IMR-90 (cell line): ENCODE measurements around the gene FAM241A. TPM values are rescaled to one million over a fixed set of nuclear protein-coding genes. Genes with fewer than 3 reads are reported as not detected.

ENCODE experiments used
- ATAC-seq: fragments of 200-7000 bp; cut with Tn5 transposase; 2 replicates; pipeline ENCODE4 v1.9.1; 2020; ENCODE audit warnings: low read depth, mild to moderate bottlenecking, moderate library complexity
- BruUV-seq: library from RNA; stranded (reverse); fragments of 400-500 nt; replicated peaks from 2 replicates; lab custom pipeline; 2021; lab: Mats Ljungman, UMichigan
- CTCF ChIA-PET: fragments of 300-600 bp; formaldehyde crosslinking; extraction: SDS; loops from one replicate; lab custom pipeline; 2021; ENCODE audit warnings: antibody characterized with exemption; lab: Yijun Ruan, JAX
- POLR2A ChIA-PET: fragments of 300-600 bp; sonication (Branson Sonifier 250); formaldehyde crosslinking; loops from one replicate; lab custom pipeline; 2022; ENCODE audit warnings: antibody characterized with exemption; ENCODE audit not compliant: unreplicated experiment; lab: Charles Lee
- DNase-seq: peaks from one replicate; pipeline ENCODE4 v3.0.0; 2013
- H2AFZ ChIP-seq: replicated peaks from 2 replicates; pipeline ENCODE3; 2013; ENCODE audit warnings: low read length, mild to moderate bottlenecking; ENCODE audit not compliant: poor library complexity
- H2AK5ac ChIP-seq: 2 replicates; pipeline ENCODE4 v1.6.1; 2013; ENCODE audit warnings: low read depth, low read length, inconsistent platforms
- H2AK9ac ChIP-seq: replicated peaks from 2 replicates; pipeline ENCODE3; 2013; ENCODE audit warnings: mild to moderate bottlenecking, low read depth, low read length, moderate library complexity; ENCODE audit not compliant: poor library complexity
- H2BK120ac ChIP-seq: 2 replicates; pipeline ENCODE4 v1.6.1; 2013; ENCODE audit warnings: low read depth, low read length, inconsistent platforms
- H2BK15ac ChIP-seq: 3 replicates; pipeline ENCODE4 v1.6.1; 2013; ENCODE audit warnings: low read depth, low read length, inconsistent platforms
- H2BK20ac ChIP-seq: 2 replicates; pipeline ENCODE4 v1.6.1; 2013; ENCODE audit warnings: low read depth, mild to moderate bottlenecking, inconsistent platforms, low read length, moderate library complexity
- H2BK5ac ChIP-seq: 2 replicates; pipeline ENCODE4 v1.6.1; 2013; ENCODE audit warnings: mild to moderate bottlenecking, low read depth, low read length, inconsistent platforms; ENCODE audit not compliant: poor library complexity, severe bottlenecking
- H3K14ac ChIP-seq: replicated peaks from 2 replicates; pipeline ENCODE4 v1.6.1; 2013; ENCODE audit warnings: low read depth, low read length, inconsistent platforms
- H3K18ac ChIP-seq: 2 replicates; pipeline ENCODE4 v1.6.1; 2013; ENCODE audit warnings: low read depth, low read length, control low read depth
- H3K23ac ChIP-seq: 2 replicates; pipeline ENCODE4 v1.6.1; 2013; ENCODE audit warnings: low read depth, low read length, inconsistent platforms
- H3K27ac ChIP-seq: 2 replicates; pipeline ENCODE4 v1.5.1; 2013; ENCODE audit warnings: mild to moderate bottlenecking, control low read depth, low read length; ENCODE audit not compliant: insufficient read depth
- H3K27me3 ChIP-seq: 2 replicates; pipeline ENCODE4 v1.6.1; 2013; ENCODE audit warnings: low read length; ENCODE audit not compliant: control insufficient read depth, insufficient read depth
- H3K36me3 ChIP-seq: 2 replicates; pipeline ENCODE4 v1.6.1; 2013; ENCODE audit warnings: low read length, mixed read lengths; ENCODE audit not compliant: control insufficient read depth, insufficient read depth
- H3K4ac ChIP-seq: 2 replicates; pipeline ENCODE4 v1.6.1; 2013; ENCODE audit warnings: low read depth, low read length, inconsistent platforms
- H3K4me1 ChIP-seq: 2 replicates; pipeline ENCODE4 v1.6.1; 2013; ENCODE audit warnings: low read length, mixed read lengths; ENCODE audit not compliant: control insufficient read depth, insufficient read depth
- H3K4me2 ChIP-seq: 2 replicates; pipeline ENCODE4 v1.6.1; 2013; ENCODE audit warnings: low read depth, mild to moderate bottlenecking, control low read depth, low read length, moderate library complexity
- H3K4me3 ChIP-seq: 2 replicates; pipeline ENCODE4 v1.5.1; 2013; ENCODE audit warnings: low read depth, mild to moderate bottlenecking, control low read depth, low read length, moderate library complexity; ENCODE audit not compliant: insufficient read depth
- H3K56ac ChIP-seq: 2 replicates; pipeline ENCODE4 v1.6.1; 2013; ENCODE audit warnings: low read length, inconsistent platforms; ENCODE audit not compliant: insufficient read depth; ENCODE audit errors: extremely low read depth
- H3K79me1 ChIP-seq, 2 experiments: 2 replicates each; pipeline ENCODE4 v1.6.1; 2013; ENCODE audit warnings: low read length in 2 of 2, inconsistent platforms in 1 of 2, low read depth in 1 of 2
- H3K9ac ChIP-seq: 2 replicates; pipeline ENCODE4 v1.6.1; 2013; ENCODE audit warnings: low read depth, low read length, control low read depth
- H3K9me1 ChIP-seq: 2 replicates; pipeline ENCODE4 v1.6.1; 2013; ENCODE audit warnings: low read length, inconsistent platforms; ENCODE audit not compliant: insufficient read depth
- H3K9me3 ChIP-seq: 2 replicates; pipeline ENCODE4 v1.6.1; 2013; ENCODE audit warnings: low read length; ENCODE audit not compliant: control insufficient read depth, insufficient read depth
- H4K20me1 ChIP-seq: 2 replicates; pipeline ENCODE4 v1.6.1; 2013; ENCODE audit warnings: low read length, inconsistent platforms; ENCODE audit not compliant: insufficient read depth
- H4K5ac ChIP-seq: 2 replicates; pipeline ENCODE4 v1.6.1; 2013; ENCODE audit warnings: mild to moderate bottlenecking, low read depth, low read length, control low read depth
- H4K8ac ChIP-seq, 2 experiments: 2 replicates each; pipeline ENCODE4 v1.6.1; 2013; ENCODE audit warnings: low read depth in 2 of 2, low read length in 2 of 2, control low read depth in 1 of 2, inconsistent platforms in 1 of 2
- H4K91ac ChIP-seq: 2 replicates; pipeline ENCODE4 v1.6.1; 2013; ENCODE audit warnings: low read depth, low read length, inconsistent platforms; ENCODE audit not compliant: insufficient read depth
- BHLHE40 ChIP-seq: fragments of 150-350 bp; IDR thresholded peaks from 2 replicates; pipeline ENCODE4 v1.6.1; 2016; ENCODE audit warnings: mild to moderate bottlenecking, low read depth, low read length
- CEBPB ChIP-seq: IDR thresholded peaks from 2 replicates; pipeline ENCODE4 v1.6.1; 2012; ENCODE audit warnings: low read depth, low read length, improper control_type of control experiment
- CHD1 ChIP-seq: IDR thresholded peaks from 2 replicates; pipeline ENCODE4 v1.6.1; 2012; ENCODE audit warnings: low read depth, low read length, improper control_type of control experiment
- MAFK ChIP-seq: IDR thresholded peaks from 2 replicates; pipeline ENCODE4 v1.6.1; 2012; ENCODE audit warnings: low read depth, low read length, improper control_type of control experiment
- MAZ ChIP-seq: IDR thresholded peaks from 2 replicates; pipeline ENCODE4 v1.6.1; 2012; ENCODE audit warnings: low read depth, mild to moderate bottlenecking, low read length, improper control_type of control experiment, moderate library complexity, borderline replicate concordance
- MXI1 ChIP-seq: IDR thresholded peaks from 2 replicates; pipeline ENCODE4 v1.6.1; 2012; ENCODE audit warnings: low read depth, mild to moderate bottlenecking, low read length, moderate library complexity, borderline replicate concordance
- NFE2L2 ChIP-seq: fragments of 150-350 bp; IDR thresholded peaks from 2 replicates; pipeline ENCODE4 v1.6.1; 2016; ENCODE audit warnings: low read depth, mild to moderate bottlenecking, low read length
- RAD21 ChIP-seq: IDR thresholded peaks from 2 replicates; pipeline ENCODE4 v1.6.1; 2012; ENCODE audit warnings: low read length, improper control_type of control experiment
- RCOR1 ChIP-seq: IDR thresholded peaks from 2 replicates; pipeline ENCODE4 v1.6.1; 2012; ENCODE audit warnings: mild to moderate bottlenecking, low read length, improper control_type of control experiment; ENCODE audit not compliant: insufficient replicate concordance
- RFX5 ChIP-seq: IDR thresholded peaks from 2 replicates; pipeline ENCODE4 v1.8.0; 2012; ENCODE audit warnings: low read depth, mild to moderate bottlenecking, low read length, moderate library complexity
- SMC3 ChIP-seq: fragments of 150-350 bp; IDR thresholded peaks from 2 replicates; pipeline ENCODE4 v1.6.1; 2016; ENCODE audit warnings: low read depth, mild to moderate bottlenecking, antibody characterized with exemption, low read length, moderate library complexity
- WGBS, 2 experiments: methylation state at CpG; one replicate each; pipeline versions ENCODE4 v1.1.5 to v1.1.7; 2013; ENCODE audit warnings: missing lambda C conversion rate in 2 of 2; ENCODE audit not compliant: insufficient read length in 1 of 2; ENCODE audit errors: extremely low coverage in 2 of 2; 5-methylcytosine and 5-hydroxymethylcytosine counted together
- dilution Hi-C: fragments of 300-500 bp; cut with HindIII; formaldehyde crosslinking; loops from one replicate; pipeline ENCODE4 v1.14.3; 2018; ENCODE audit warnings: low sequenced_read_pairs; ENCODE audit not compliant: unreplicated experiment
- in situ Hi-C: fragments of 300-500 bp; cut with MboI; formaldehyde crosslinking; loops from 3 replicates; pipeline ENCODE4 v1.14.3; 2019; ENCODE audit warnings: low sequenced_read_pairs, inconsistent platforms, mixed read lengths
- intact Hi-C: fragments of 100-400 bp; cut with micrococcal nuclease; formaldehyde crosslinking; loops from 2 replicates; pipeline ENCODE4 v1.10.0; 2022
- polyA plus RNA-seq, 3 experiments: library from polyadenylated mRNA; depleted of rRNA; stranded (reverse); fragments of >200 nt; gene quantifications; 2 replicates each; pipeline ENCODE4 v1.2.3, GENCODE V29; 2012; ENCODE audit warnings: low replicate concordance in 1 of 3
- total RNA-seq: library from RNA; depleted of rRNA; stranded (reverse); fragments of >200 nt; gene quantifications from 2 replicates; pipeline ENCODE4 v1.2.3, GENCODE V29; 2012
- TF ChIP-seq, protein P1 (sequence below): fragments of 150-350 bp; IDR thresholded peaks from 2 replicates; pipeline ENCODE4 v1.6.1; 2016; ENCODE audit warnings: low read depth, mild to moderate bottlenecking, low read length, moderate library complexity, borderline replicate concordance

The FAM241A gene
- total and polyA plus RNA-seq, 2 of the 4 experiments (the other 2 are of a cell fraction) = under 0.01 to 0.24 TPM

DNA sequence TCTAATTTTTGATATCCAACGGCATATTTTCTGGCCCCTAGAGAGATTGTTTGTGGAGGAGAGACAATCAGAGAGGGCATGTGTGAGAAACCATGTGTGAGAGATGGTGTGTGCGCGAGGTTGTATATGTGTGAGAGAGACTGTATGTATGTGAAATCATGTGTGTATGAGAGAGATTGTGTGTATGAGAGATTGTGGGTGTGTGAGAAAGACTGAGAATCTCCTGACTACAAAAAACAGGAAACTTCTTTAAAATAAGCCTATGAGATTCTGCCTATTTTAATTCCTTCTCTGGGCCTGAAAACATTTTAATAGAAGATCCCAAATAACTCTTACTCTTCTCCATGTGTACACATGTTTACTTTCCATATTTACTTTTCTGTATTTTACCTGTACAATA, 1.5 kb upstream of the FAM241A start:
- Histone ChIP-seq H3K27me3 (no peaks in the 10 kb centered on the region; the same call in 1 of the 2 replicates), H3K9me1 (no peaks in the 10 kb centered on the region), H3K79me1 (peaks cover 0 to 3% of the 10 kb centered on the region in 2 experiments; a peak in 1 of 4 replicates), H3K23ac (no peak overlapping the region), H3K4ac (no peak overlapping the region), H3K56ac (no peak overlapping the region), H3K14ac (no peak overlapping the region), H2AFZ (no peak overlapping the region), H2BK120ac (no peak overlapping the region), H3K4me3 (no peak overlapping the region), H3K27ac (no peak overlapping the region), H4K91ac (no peak overlapping the region), H3K18ac (no peak overlapping the region), H2BK5ac (no peak overlapping the region), H4K5ac (no peak overlapping the region), H3K4me1 (no peaks in the 10 kb centered on the region), H2AK9ac (no peak overlapping the region), H2BK20ac (no peak overlapping the region), H3K36me3 (no peaks in the 10 kb centered on the region), H4K20me1 (no peaks in the 10 kb centered on the region), H3K9ac (no peak overlapping the region), H3K4me2 (no peak overlapping the region), H4K8ac (no peak overlapping the region), H3K9me3 (no peaks in the 10 kb centered on the region), H2AK5ac (no peak overlapping the region), H2BK15ac (no peak overlapping the region)
- 90 to 100% methylated on average over 2 of the region's 3 CpGs for WGBS, 2 experiments
- in situ Hi-C loops = no loop called here
- TF ChIP-seq CHD1 (no peak), RFX5 (no peak), SMC3 (no peak), RCOR1 (no peak), CEBPB (no peak), RAD21 (no peak), NFE2L2 (no peak), MAZ (no peak), MXI1 (no peak), BHLHE40 (no peak), MAFK (no peak)
- TF ChIP-seq, protein P1, sequence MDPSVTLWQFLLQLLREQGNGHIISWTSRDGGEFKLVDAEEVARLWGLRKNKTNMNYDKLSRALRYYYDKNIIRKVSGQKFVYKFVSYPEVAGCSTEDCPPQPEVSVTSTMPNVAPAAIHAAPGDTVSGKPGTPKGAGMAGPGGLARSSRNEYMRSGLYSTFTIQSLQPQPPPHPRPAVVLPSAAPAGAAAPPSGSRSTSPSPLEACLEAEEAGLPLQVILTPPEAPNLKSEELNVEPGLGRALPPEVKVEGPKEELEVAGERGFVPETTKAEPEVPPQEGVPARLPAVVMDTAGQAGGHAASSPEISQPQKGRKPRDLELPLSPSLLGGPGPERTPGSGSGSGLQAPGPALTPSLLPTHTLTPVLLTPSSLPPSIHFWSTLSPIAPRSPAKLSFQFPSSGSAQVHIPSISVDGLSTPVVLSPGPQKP = no peak
- ChIA-PET POLR2A (no interaction called here), CTCF (no interaction called here)
- BruUV-seq = no TSS peak
- intact Hi-C loops = loop anchor here (2.0 kb wide), 1 partner anchor 91 kb away; no protein-coding TSS in a partner anchor
- no peak for DNase-seq
- dilution Hi-C loops = no loop called here
- no peak for ATAC-seq
